BLaER1 treated with 17β-estradiol and CSF1 and Interleukin-3, amounts not matched to agents 10 nM and 100 nM (cell line): ENCODE results near the gene QPCT.

Experiments used
- H3K27ac ChIP-seq, 11 experiments: shearing (Covaris generic); formaldehyde crosslinking; 2 replicates each; pipeline ENCODE4 v1.8.1; 2022
- H3K27me3 ChIP-seq, 11 experiments: shearing (Covaris generic); formaldehyde crosslinking; 2 replicates each; pipeline ENCODE4 v1.8.1; 2022
- H3K36me3 ChIP-seq, 11 experiments: shearing (Covaris generic); formaldehyde crosslinking; 2 replicates each; pipeline ENCODE4 v1.8.1; 2022
- H3K4me1 ChIP-seq, 10 experiments: shearing (Covaris generic); formaldehyde crosslinking; 2 replicates each; pipeline ENCODE4 v1.8.1; 2022
- H3K4me2 ChIP-seq, 11 experiments: shearing (Covaris generic); formaldehyde crosslinking; 2 replicates each; pipeline ENCODE4 v1.8.1; 2022
- H3K4me3 ChIP-seq, 10 experiments: shearing (Covaris generic); formaldehyde crosslinking; 2 replicates each; pipeline ENCODE4 v1.8.1; 2022
- H3K9ac ChIP-seq, 11 experiments: shearing (Covaris generic); formaldehyde crosslinking; 2 replicates each; pipeline ENCODE4 v1.8.1; 2022
- H3K9me3 ChIP-seq, 11 experiments: shearing (Covaris generic); formaldehyde crosslinking; replicated peaks in 1 of 11; 2 replicates each; pipeline ENCODE4 v1.8.1; 2022
- H4K20me1 ChIP-seq, 11 experiments: shearing (Covaris generic); formaldehyde crosslinking; 2 replicates each; pipeline ENCODE4 v1.8.1; 2022
- Cebpa-rat ChIP-seq, 11 experiments: shearing (Covaris generic); IDR thresholded peaks; 2 replicates each; pipeline ENCODE4 v1.8.1; 2022

QPCT gene

DNA sequence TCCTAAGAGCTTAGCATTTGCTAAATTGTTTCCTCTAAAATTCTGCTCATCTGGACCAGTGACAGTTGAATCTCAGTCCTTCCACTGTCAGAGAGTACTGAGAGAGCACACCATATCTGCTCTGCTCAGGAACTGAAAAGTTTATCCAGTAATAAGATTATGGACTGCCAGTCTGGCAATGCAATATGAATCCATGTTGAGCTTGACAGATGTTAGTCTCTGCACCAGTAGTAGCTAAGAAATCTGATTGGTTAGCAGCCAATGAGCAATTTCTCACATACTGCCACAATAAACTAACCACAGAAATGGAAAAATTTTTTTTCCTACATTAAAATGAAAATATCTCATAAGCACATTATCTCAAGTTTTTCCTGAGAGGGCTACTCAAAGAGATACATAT lies 22.1 kb upstream of the QPCT start:
- H3K4me2 ChIP-seq, result peak overlapping the region; percentile 6 to 90 (median 78); a peak in 19 of 22 replicates
- peaks cover 0 to 62% (median 24%) of the 10 kb centered on the region in 11 experiments; a peak in 12 of 22 replicates for H4K20me1 ChIP-seq
- H3K9me3 ChIP-seq, result no peaks in the 10 kb centered on the region
- no peak overlapping the region for H3K27ac ChIP-seq
- peak overlapping the region in 1 of 10 experiments; percentile 69; a peak in 2 of 20 replicates for H3K4me3 ChIP-seq
- no peak for TF ChIP-seq Cebpa-rat (IDR thresholded peaks at IDR 0.05)
- H3K4me1 ChIP-seq, result peaks cover 19 to 67% (median 34%) of the 10 kb centered on the region in 10 experiments; a peak in 18 of 20 replicates
- H3K9ac ChIP-seq, result no peak overlapping the region; a peak in 1 of 22 replicates
- H3K27me3 ChIP-seq, result peaks cover 37 to 49% (median 46%) of the 10 kb centered on the region in 11 experiments
- H3K36me3 ChIP-seq, result peaks cover 0 to 19% (median 0%) of the 10 kb centered on the region in 11 experiments; a peak in 3 of 22 replicates

GRCh38 chr2:37323176-37323780 lies 21.2 kb upstream of the QPCT start:
- peak overlapping the region in 5 of 11 experiments; percentile 74 to 84 (median 80); a peak in 5 of 22 replicates for H3K27ac ChIP-seq
- H3K4me1 ChIP-seq, result peaks cover 19 to 57% (median 33%) of the 10 kb centered on the region in 10 experiments; a peak in 18 of 20 replicates
- TF ChIP-seq Cebpa-rat (IDR thresholded peaks at IDR 0.05), result no peak

DNA sequence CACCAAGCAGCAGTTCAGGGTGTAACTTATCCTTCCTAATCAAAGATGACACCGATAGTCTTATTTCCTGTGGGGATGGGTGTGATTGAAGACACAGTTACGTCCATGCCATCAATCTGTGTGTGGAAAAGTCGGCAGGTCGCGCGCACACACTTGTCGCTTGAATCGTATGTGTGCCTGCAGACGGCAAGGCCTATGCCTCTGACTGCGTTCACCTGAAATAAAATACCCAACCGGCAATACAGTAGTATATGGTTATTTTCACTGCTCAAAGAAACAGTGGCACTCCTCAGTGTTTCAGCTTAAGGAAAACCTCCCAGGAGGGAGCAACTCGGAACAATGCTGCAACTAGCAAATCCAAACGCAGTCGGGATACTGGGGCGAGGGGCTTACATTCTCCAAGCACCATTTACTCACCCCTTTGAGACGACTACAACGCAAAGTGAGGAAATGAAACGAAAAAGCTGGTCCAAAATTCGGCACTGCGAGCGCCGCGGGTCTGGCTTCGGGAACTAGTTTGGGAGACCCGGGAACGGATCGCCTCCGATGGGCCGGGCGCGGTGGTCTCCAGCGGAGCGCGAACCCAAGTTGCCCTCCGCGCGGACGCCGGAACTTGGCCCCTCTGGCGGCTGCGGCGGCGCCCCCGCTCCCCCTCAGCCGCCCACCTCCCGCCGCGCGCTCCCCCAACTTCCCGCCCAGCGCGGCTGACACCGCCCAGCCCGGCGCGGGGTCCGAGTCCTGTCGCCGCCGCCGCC lies 20.5 kb upstream of the QPCT start:
- no peak for TF ChIP-seq Cebpa-rat (IDR thresholded peaks at IDR 0.05)
- peak overlapping the region; percentile 69 to 90 (median 82) for H3K4me3 ChIP-seq

More at GRCh38 chr2:37323176-37323780, 21.2 kb upstream of the QPCT start:
- Histone ChIP-seq H3K4me3 (peak overlapping the region; percentile 69 to 90 (median 82)), H3K27me3 (peaks cover 37 to 52% (median 49%) of the 10 kb centered on the region in 11 experiments), H3K4me2 (peak overlapping the region; percentile 69 to 94 (median 84)), H3K9ac (peak overlapping the region; percentile 80 to 89 (median 86)), H3K36me3 (0 out of 22 replicates have a peak, but pooled peaks cover 0 to 19% (median 0%) of the 10 kb centered on the region in 11 experiments), H4K20me1 (peaks cover 0 to 53% (median 24%) of the 10 kb centered on the region in 11 experiments; a peak in 12 of 22 replicates), H3K9me3 (no peaks in the 10 kb centered on the region)

GRCh38 chr2:37324536-37324785 lies 20.0 kb upstream of the QPCT start:
- H3K27ac ChIP-seq, result peak overlapping the region in 10 of 11 experiments; percentile 73 to 87 (median 80); a peak in 19 of 22 replicates
- H3K9me3 ChIP-seq, result no peaks in the 10 kb centered on the region
- H3K36me3 ChIP-seq, result 0 out of 22 replicates have a peak, but pooled peaks cover 0 to 19% (median 0%) of the 10 kb centered on the region in 11 experiments
- peaks cover 37 to 52% (median 49%) of the 10 kb centered on the region in 11 experiments for H3K27me3 ChIP-seq
- peaks cover 19 to 46% (median 27%) of the 10 kb centered on the region in 10 experiments; a peak in 18 of 20 replicates for H3K4me1 ChIP-seq
- H3K4me2 ChIP-seq, result peak overlapping the region in 5 of 11 experiments; percentile 69 to 90 (median 80); a peak in 4 of 22 replicates
- peaks cover 0 to 43% (median 14%) of the 10 kb centered on the region in 11 experiments; a peak in 12 of 22 replicates for H4K20me1 ChIP-seq
- H3K4me3 ChIP-seq, result peak overlapping the region; percentile 69 to 90 (median 82)
- TF ChIP-seq Cebpa-rat (IDR thresholded peaks at IDR 0.05), result no peak
- peak overlapping the region; percentile 80 to 89 (median 86); a peak in 21 of 22 replicates for H3K9ac ChIP-seq

More for the DNA sequence above, 20.5 kb upstream of the QPCT start:
- Histone ChIP-seq H3K27me3 (peaks cover 37 to 52% (median 49%) of the 10 kb centered on the region in 11 experiments), H3K4me1 (peaks cover 19 to 51% (median 29%) of the 10 kb centered on the region in 10 experiments; a peak in 18 of 20 replicates), H3K9ac (peak overlapping the region; percentile 80 to 89 (median 86)), H3K36me3 (0 out of 22 replicates have a peak, but pooled peaks cover 0 to 19% (median 0%) of the 10 kb centered on the region in 11 experiments), H3K9me3 (no peaks in the 10 kb centered on the region), H3K27ac (peak overlapping the region; percentile 52 to 87 (median 80); a peak in 21 of 22 replicates), H4K20me1 (peaks cover 0 to 46% (median 19%) of the 10 kb centered on the region in 11 experiments; a peak in 12 of 22 replicates), H3K4me2 (peak overlapping the region; percentile 69 to 94 (median 84))

- H3K27ac ChIP-seq, result peak within 1 kb of the TSS; percentile 52 to 87 (median 80); a peak in 21 of 22 replicates
- no peak for TF ChIP-seq Cebpa-rat (IDR thresholded peaks at IDR 0.05)
Observed at GRCh38 chr2:37324786-37325624, 19.4 kb upstream of the QPCT start, which contains the start of gene PRKD3. TSS of gene PRKD3 (minus strand) at chr2:37324833. CDS start at chr2:37316524, 8,309 bp downstream.

DNA sequence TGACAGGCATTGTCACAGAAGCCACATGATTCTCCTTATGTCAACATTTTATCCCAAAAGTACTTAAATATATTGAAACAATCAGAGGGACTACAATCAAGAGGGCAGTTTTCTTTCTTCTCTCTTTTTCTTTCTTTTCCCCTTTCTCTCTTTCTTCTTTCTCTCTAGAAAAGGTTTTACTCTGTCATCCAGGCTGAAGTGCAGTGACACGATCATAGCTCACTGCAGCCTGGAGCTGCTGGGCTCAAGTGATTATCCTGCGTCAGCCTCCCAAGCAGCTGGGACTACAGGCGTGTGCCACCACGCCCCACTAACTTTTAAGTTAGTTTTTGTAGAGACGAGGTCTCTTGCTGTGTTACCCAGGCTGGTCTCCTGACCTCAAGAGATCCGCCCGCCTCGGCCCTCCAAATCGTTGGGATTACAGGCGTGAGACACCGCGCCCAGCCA lies 18.8 kb upstream of the QPCT start:
- TF ChIP-seq Cebpa-rat (IDR thresholded peaks at IDR 0.05), result no peak
- Histone ChIP-seq H3K4me2 (peak overlapping the region; percentile 76 to 91 (median 87); a peak in 20 of 22 replicates), H3K27me3 (peaks cover 37 to 52% (median 49%) of the 10 kb centered on the region in 11 experiments), H3K9me3 (no peaks in the 10 kb centered on the region), H3K36me3 (0 out of 22 replicates have a peak, but pooled peaks cover 0 to 8% (median 0%) of the 10 kb centered on the region in 11 experiments), H3K4me1 (peaks cover 19 to 40% (median 27%) of the 10 kb centered on the region in 10 experiments; a peak in 18 of 20 replicates), H3K27ac (no peak overlapping the region), H3K9ac (peak overlapping the region in 2 of 11 experiments; percentile 81 to 88; a peak in 3 of 22 replicates), H3K4me3 (peak overlapping the region; percentile 69 to 90 (median 82); a peak in 13 of 20 replicates), H4K20me1 (peaks cover 0 to 31% (median 8%) of the 10 kb centered on the region in 11 experiments; a peak in 10 of 22 replicates)

More at GRCh38 chr2:37324786-37325624, 19.4 kb upstream of the QPCT start, which contains the start of gene PRKD3:
- Histone ChIP-seq H4K20me1 (peaks cover 0 to 37% (median 9%) of the 10 kb centered on the region in 11 experiments; a peak in 11 of 22 replicates), H3K36me3 (0 out of 22 replicates have a peak, but pooled peaks cover 0 to 15% (median 0%) of the 10 kb centered on the region in 11 experiments), H3K27me3 (peaks cover 37 to 52% (median 49%) of the 10 kb centered on the region in 11 experiments), H3K4me3 (peak within 1 kb of the TSS; percentile 69 to 90 (median 82)), H3K9me3 (no peaks in the 10 kb centered on the region), H3K9ac (peak within 1 kb of the TSS; percentile 80 to 89 (median 86)), H3K4me1 (peaks cover 19 to 40% (median 27%) of the 10 kb centered on the region in 10 experiments; a peak in 18 of 20 replicates), H3K4me2 (peak within 1 kb of the TSS; percentile 78 to 94 (median 90))

DNA sequence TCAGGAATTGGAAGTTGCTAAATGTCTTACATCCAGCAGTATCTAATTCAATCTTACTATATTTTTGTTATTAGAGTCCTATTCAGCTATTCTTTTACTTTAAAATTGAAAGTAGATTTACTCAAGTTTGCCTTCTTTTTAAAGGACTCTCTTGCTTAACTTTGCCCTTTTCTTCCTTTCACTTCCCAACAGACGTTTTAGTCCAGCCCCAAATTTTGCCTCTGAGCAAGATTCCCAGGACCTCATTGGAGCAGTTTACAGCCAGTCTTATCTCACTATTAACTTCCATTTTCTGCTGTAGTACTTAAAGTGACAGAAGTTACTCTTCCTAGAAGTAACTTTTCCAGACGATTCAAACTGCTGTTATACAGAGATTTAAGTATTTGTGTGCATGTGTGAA lies 18.1 kb upstream of the QPCT start:
- H4K20me1 ChIP-seq, result peaks cover 0 to 24% (median 5%) of the 10 kb centered on the region in 11 experiments; a peak in 9 of 22 replicates
- no peak overlapping the region for H3K9ac ChIP-seq
- TF ChIP-seq Cebpa-rat (IDR thresholded peaks at IDR 0.05), result no peak
- 0 out of 22 replicates have a peak, but pooled peaks cover 0 to 2% (median 0%) of the 10 kb centered on the region in 11 experiments for H3K36me3 ChIP-seq
- peaks cover 37 to 52% (median 49%) of the 10 kb centered on the region in 11 experiments for H3K27me3 ChIP-seq
- H3K4me2 ChIP-seq, result peak overlapping the region in 1 of 11 experiments; percentile 2; a peak in 2 of 22 replicates
- H3K27ac ChIP-seq, result no peak overlapping the region
- H3K4me3 ChIP-seq, result no peak overlapping the region
- no peaks in the 10 kb centered on the region for H3K9me3 ChIP-seq
- peaks cover 19 to 36% (median 25%) of the 10 kb centered on the region in 10 experiments; a peak in 18 of 20 replicates for H3K4me1 ChIP-seq
